Thyroid gland (tissue), 4 donors: Measurements from ENCODE around the gene ST7. TPM values are rescaled to one million over a fixed set of nuclear protein-coding genes. Genes with fewer than 3 reads are reported as not detected.

Experiments
- DNase-seq, 2 donors: peaks; one replicate each; pipeline ENCODE4 v3.0.0-alpha.2; 2019
- H3K27ac ChIP-seq, 3 donors: fragments of 200-600 bp; sonication (generic); 1 replicate in 2 of 3; 2 replicates in 1 of 3; pipeline ENCODE4 v1.5.1; 2016 to 2019; ENCODE audit warnings: mild to moderate bottlenecking in 1 of 3, moderate library complexity in 1 of 3
- H3K27me3 ChIP-seq: fragments of 200-600 bp; sonication (generic); one replicate; pipeline ENCODE4 v1.5.1; 2019
- H3K36me3 ChIP-seq, 2 donors: fragments of 200-600 bp; sonication (generic); one replicate each; pipeline ENCODE4 v1.5.1; 2016 to 2019
- H3K4me1 ChIP-seq, 2 donors: fragments of 200-600 bp; sonication (generic); one replicate each; pipeline ENCODE4 v1.5.1; 2017 to 2019
- H3K4me3 ChIP-seq, 3 donors: fragments of 200-600 bp; sonication (generic); replicated peaks in 1 of 3; 1 replicate in 2 of 3; 2 replicates in 1 of 3; pipeline ENCODE4 v1.5.1; 2016; ENCODE audit warnings: mild to moderate bottlenecking in 1 of 3
- H3K9me3 ChIP-seq: fragments of 200-600 bp; sonication (generic); one replicate; pipeline ENCODE4 v1.5.1; 2017
- CTCF ChIP-seq, 6 experiments: fragments of 200-600 bp in 3 of 6; fragments of 450-650 bp in 3 of 6; sonication (generic) in 3 of 6; IDR thresholded peaks; one replicate each; pipeline ENCODE4 v1.5.1; 2016 to 2019; ENCODE audit warnings: antibody characterized with exemption in 6 of 6, mild to moderate bottlenecking in 2 of 6, inconsistent platforms in 1 of 6, moderate library complexity in 1 of 6
- POLR2A ChIP-seq, 2 donors: fragments of 450-650 bp; IDR thresholded peaks; one replicate each; pipeline ENCODE4 v1.6.1; 2017; ENCODE audit warnings: antibody characterized with exemption in 2 of 2, mild to moderate bottlenecking in 2 of 2, moderate library complexity in 1 of 2
- WGBS, 2 donors: methylation state at CpG; one replicate each; pipeline ENCODE4 v1.1.5; 2017; 5-methylcytosine and 5-hydroxymethylcytosine counted together
- intact Hi-C: fragments of 100-400 bp; cut with DNase I; formaldehyde crosslinking; loops from one replicate; pipeline ENCODE4 v1.15.1; 2023
- total RNA-seq, 4 donors: library from RNA; depleted of rRNA; stranded (reverse); fragments of >200 nt; gene quantifications; one replicate each; pipeline ENCODE4 v1.2.3, GENCODE V29; 2016

The ST7 gene
- total RNA-seq, 4 donors from 2014 or later, result 62.8 to 75.1 (median 66.7) TPM

- Histone ChIP-seq H3K27me3 (no peaks in the 10 kb centered on the region), H3K36me3 (peaks cover 0 to 4% of the 10 kb centered on the region in 2 donors), H3K4me3 (no peak overlapping the region), H3K27ac (no peak overlapping the region), H3K4me1 (no peaks in the 10 kb centered on the region), H3K9me3 (no peaks in the 10 kb centered on the region)
- WGBS, 2 donors, result 96 to 100% methylated on average over 1 of the region's 1 CpG
- intact Hi-C loops, result loop anchor here (10.0 kb wide), 1 partner anchor 169 kb away; no protein-coding TSS in a partner anchor
- DNase-seq, result no peak
- TF ChIP-seq POLR2A (IDR thresholded peaks at IDR 0.05), result no peak
- no peak for TF ChIP-seq CTCF (IDR thresholded peaks at IDR 0.05)
Measured at GRCh38 chr7:117216010-117216409, 262.7 kb downstream of the ST7 start.

DNA sequence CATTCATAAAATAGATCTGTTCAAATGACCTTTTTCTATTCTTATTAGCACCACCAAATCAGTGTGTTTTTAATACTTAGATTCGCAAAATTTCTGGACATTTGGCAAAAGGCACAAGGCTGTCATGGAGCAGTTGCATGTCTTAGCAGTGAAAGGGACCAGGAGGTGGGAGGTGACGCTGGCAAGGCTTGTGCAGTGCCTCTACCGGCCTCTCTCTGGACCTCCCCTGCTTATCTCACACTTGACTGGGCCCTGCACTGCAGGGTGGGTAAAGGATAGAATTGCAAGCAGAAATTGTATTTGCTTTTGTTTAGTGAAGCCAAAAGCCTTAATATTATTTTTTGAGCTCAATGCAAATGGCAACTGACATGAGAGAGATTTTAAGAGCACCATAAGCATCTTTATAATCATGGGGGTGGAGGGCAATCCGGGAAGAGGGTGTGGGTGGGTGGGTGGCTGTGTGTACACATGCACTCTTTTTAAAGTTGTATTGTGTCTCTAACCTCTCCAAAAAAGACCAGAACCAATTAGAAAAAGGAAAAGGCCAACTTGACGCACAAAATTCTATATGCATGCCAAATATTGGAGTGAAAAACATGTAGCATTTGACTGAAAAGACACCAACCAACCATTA is 263.3 kb downstream of the ST7 start:
- TF ChIP-seq CTCF (IDR thresholded peaks at IDR 0.05) (no peak), POLR2A (IDR thresholded peaks at IDR 0.05) (no peak)
- DNase-seq, result no peak
- Histone ChIP-seq H3K4me1 (no peaks in the 10 kb centered on the region), H3K27ac (no peak overlapping the region), H3K27me3 (no peaks in the 10 kb centered on the region), H3K9me3 (no peaks in the 10 kb centered on the region), H3K36me3 (peaks cover 0 to 4% of the 10 kb centered on the region in 2 donors), H3K4me3 (no peak overlapping the region)
- WGBS, 2 donors, result 80 to 83% methylated on average over 5 of the region's 5 CpGs
- intact Hi-C loops, result loop anchor here (10.0 kb wide), 1 partner anchor 168 kb away; no protein-coding TSS in a partner anchor

GRCh38 chr7:117217106-117218035 is 264.1 kb downstream of the ST7 start:
- 84 to 92% methylated on average over 6 of the region's 6 CpGs for WGBS, 2 donors
- Histone ChIP-seq H3K36me3 (peaks cover 0 to 8% of the 10 kb centered on the region in 2 donors), H3K27me3 (no peaks in the 10 kb centered on the region), H3K27ac (no peak overlapping the region), H3K4me1 (no peaks in the 10 kb centered on the region), H3K4me3 (no peak overlapping the region), H3K9me3 (no peaks in the 10 kb centered on the region)
- DNase-seq, result no peak
- TF ChIP-seq POLR2A (IDR thresholded peaks at IDR 0.05) (no peak), CTCF (IDR thresholded peaks at IDR 0.05) (no peak)
- intact Hi-C loops, result loop anchor here (10.0 kb wide), 1 partner anchor 167 kb away; no protein-coding TSS in a partner anchor

DNA sequence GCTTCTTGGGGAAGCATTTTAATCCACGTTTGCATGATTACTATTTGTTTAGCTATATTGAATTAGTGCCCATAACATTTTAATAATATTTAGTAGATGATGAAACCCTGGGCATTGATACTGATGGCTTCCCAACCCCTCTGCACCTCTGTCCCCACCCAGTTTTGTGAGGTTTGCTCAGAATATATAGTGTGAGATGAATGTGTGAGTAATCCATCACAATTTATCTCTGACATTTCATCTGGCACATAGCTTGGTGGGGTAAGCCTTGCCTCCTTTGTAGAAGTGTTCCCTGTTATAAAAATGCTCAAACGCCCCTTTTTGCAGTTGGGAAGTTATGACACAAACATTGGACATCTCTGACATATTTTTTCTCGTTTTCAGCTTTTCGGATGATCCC is 265.4 kb downstream of the ST7 start:
- TF ChIP-seq CTCF (IDR thresholded peaks at IDR 0.05) (no peak), POLR2A (IDR thresholded peaks at IDR 0.05) (no peak)
- 86 to 92% methylated on average over 4 of the region's 4 CpGs for WGBS, 2 donors

More for the DNA sequence above, 265.4 kb downstream of the ST7 start:
- Histone ChIP-seq H3K27ac (no peak overlapping the region), H3K36me3 (peaks cover 9 to 11% of the 10 kb centered on the region in 2 donors), H3K4me3 (no peak overlapping the region), H3K4me1 (no peaks in the 10 kb centered on the region), H3K27me3 (no peaks in the 10 kb centered on the region), H3K9me3 (no peaks in the 10 kb centered on the region)
- intact Hi-C loops, result loop anchor here (10.0 kb wide), 1 partner anchor 166 kb away; no protein-coding TSS in a partner anchor
- no peak for DNase-seq
